Activated T-cell treated with anti-CD3 and anti-CD28 coated beads, Interleukin-2, amount 50 U/mL, for 48 hours (primary cell): ENCODE results near the gene NKD2.

ENCODE experiments used
- DNase-seq, 2 experiments: peaks; one replicate each; pipeline ENCODE4 v3.0.0-alpha.2; 2020

The NKD2 gene

GRCh38 chr5:1047332-1047965 lies 38.8 kb downstream of the NKD2 start:
- no peak for DNase-seq

DNA sequence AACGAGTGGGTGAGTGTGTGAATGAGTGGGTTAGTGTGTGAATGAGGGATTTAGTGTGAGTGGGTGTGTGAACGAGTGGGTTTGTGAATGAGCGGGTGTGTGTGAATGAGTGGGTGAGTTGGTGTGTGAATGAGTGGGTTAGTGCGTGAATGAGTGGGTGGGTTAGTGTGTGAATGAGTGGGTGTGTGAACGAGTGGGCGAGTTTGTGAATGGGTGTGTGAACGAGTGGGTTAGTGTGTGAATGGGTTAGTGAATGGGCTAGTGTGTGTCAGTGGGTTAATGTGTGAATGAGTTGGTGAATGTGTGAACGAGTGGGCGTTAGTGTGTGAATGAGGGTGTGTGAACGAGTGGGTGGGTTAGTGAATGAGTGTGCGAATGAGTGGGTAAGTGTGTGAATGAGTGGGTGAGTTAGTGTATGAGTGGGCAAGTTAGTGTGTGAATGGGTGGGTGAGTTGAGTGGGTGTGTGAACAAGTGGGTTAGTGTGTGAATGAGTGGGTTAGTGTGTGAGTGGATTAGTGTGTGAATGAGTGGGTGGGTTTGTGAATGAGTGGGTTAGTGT lies 39.6 kb downstream of the NKD2 start:
- no peak for DNase-seq

DNA sequence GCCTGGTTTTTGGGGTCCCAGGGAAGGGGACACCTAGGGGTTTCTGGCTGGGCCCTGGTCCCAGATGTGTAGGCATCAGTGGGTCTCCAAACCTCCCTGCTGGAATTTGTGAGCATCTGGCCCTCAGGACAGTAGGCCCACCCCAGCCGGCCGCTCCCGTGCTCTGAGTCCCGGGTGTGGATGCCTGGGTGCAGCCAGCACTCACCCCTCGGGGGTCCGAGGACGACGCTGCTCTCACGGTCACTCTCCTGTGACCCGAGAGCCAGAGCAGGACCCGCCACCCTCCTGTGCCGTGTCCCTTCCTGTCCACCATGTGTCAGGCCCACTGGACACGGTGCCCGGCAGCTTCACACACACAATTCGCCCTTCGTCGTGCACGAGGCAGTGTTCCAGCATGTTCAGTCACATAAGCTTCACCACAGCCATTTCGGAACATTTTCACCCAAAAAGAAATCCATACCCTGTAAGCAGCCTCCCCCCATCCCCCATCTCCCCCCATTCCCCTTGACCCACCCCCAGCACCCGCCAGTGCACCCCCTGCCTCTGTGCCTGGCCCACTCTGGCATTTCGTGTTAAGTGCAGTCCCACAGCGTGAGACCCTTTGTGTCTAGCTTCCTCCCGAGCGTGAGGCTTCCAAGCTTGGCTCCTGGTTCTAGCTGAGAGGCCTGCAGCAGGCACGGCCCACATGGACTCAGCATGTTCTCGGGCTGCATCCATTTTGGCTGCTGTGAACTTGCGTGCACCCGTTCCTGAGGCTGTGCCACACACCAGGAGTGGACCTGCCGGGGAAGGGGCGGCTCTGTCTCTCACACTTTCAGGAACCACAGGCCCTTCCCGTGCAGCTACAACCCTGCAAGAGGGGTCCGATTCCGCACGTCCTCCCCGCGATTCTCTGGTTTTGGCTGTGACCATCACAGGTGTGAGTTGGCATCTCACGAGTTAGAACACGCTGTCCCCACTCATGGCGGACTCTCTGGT lies 40.5 kb downstream of the NKD2 start:
- DNase-seq: no peak

- DNase-seq: no peak
Observed at GRCh38 chr5:1050423-1051365, 42.1 kb downstream of the NKD2 start.

- no peak for DNase-seq
Observed at GRCh38 chr5:1051366-1051720, 42.7 kb downstream of the NKD2 start.

DNA sequence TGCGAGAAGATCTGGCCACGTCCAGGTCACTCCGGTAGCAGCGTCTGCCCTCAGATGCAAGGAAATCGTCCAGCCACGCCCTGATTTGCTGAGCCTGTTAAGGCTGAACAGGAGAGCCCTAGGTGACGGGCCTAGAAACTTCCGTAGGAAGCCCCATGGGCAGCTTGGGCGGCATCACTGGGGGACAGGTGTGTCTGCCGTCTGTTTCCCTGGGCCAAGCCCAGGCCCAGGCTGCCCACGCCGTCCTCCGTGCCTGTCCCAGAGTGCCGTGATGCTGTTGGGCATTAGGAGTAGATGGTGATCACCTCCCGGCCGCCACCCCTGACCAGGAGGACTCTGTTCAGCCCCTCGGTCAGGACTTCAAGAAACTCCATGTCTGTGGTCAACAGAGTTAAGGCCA lies 43.5 kb downstream of the NKD2 start:
- DNase-seq: no peak

DNA sequence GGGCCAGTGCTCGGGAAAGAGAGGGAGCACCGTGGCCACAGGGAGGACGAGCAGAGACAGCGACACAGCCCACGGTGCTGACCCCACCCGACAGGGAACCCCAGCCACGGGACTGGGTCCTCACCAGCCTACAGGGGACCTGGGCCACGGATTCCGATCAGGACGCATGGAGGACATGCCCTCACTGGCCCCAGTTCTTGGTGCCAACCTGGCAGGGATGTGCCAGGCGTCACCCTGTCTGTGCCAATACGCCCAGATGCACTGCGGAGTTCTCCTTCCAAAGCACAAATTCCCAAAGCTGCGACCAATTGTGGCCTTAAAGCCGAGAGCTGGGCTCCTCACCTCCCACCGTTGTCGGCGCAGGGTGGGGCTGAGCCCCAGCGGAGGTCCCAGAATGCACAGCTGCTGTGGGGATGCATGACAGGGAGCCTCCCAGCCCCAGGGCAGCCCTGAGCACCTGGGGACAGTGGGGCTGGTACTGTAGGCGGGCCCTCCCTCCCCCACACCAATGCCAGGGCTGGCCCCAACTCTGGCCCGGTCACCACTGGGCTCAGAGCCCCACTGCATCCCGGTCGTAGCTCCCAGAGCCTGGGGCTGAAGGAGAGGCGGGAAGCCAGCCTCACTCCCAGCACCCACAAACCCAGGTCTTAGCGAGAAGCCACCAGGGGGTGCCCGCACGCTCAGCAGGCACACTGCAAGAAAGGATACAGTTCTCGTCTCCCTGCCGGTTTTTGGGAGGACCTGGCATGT lies 44.2 kb downstream of the NKD2 start:
- DNase-seq: no peak

DNA sequence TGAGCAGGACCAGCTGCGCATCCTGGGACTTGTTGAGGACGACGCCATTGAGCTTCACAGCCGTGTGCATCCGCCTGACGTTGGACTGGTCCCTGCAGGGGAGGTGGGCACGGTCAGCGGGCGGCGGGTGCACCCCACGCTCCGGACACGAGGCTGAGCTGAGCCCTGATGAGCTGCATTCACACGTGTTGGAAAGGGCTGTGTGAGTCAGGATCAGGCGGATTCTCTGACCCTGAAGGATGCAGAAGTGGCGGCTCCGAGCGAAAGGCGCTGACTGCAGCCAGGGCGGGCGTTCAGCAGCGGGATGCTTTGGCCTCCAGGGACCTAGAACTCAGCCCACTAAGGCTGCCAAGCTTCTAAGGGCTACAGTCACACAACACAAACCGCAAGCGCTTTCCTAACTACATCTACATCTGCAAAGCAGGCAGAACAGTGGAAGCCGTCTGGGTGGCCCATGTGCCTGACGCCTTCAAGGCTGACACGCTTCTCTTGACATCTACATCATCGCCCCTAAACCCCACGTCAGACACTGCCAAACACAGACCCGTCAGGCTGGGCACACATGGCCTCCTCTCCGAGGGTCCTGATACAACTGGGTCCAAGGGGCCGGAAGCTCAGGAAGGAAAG lies 44.9 kb downstream of the NKD2 start:
- no peak for DNase-seq

DNA sequence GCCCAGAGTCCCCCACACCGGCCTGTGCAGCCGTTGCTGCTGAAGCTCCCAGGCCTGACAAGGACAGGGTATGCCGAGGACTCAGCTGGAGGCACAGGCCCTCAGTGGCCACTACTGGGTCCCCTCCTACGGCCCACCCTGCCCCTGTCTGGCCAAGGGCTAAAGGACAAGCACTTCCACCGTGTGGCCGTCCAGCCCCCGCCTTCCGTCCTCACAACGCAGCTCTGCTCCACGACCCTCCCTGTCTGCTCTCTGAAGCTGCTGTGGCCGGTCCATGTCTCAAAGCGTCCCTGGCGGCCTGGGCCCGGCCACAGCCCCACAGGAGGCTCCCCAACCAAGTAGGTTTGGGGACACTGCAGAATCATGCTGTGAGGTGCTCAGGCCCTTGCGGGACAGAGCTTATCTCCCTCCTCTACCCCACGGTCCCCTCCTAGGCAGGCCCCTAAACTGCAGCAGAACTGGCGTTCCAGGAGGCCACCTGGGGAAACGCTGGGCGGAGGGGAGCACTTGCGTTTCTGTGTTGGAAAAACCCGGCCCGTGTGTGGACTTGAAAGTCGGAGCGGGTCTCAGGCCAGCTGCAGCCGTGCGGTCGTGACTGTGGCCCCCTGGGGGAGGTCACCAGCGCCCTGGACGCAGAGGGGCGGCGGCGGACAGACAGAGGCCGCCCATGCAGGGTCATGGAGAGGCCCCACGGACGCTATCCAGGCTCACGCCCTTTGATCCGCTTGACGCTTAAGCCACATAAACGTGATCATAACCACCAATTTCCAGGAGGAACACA lies 45.6 kb downstream of the NKD2 start:
- no peak for DNase-seq

DNA sequence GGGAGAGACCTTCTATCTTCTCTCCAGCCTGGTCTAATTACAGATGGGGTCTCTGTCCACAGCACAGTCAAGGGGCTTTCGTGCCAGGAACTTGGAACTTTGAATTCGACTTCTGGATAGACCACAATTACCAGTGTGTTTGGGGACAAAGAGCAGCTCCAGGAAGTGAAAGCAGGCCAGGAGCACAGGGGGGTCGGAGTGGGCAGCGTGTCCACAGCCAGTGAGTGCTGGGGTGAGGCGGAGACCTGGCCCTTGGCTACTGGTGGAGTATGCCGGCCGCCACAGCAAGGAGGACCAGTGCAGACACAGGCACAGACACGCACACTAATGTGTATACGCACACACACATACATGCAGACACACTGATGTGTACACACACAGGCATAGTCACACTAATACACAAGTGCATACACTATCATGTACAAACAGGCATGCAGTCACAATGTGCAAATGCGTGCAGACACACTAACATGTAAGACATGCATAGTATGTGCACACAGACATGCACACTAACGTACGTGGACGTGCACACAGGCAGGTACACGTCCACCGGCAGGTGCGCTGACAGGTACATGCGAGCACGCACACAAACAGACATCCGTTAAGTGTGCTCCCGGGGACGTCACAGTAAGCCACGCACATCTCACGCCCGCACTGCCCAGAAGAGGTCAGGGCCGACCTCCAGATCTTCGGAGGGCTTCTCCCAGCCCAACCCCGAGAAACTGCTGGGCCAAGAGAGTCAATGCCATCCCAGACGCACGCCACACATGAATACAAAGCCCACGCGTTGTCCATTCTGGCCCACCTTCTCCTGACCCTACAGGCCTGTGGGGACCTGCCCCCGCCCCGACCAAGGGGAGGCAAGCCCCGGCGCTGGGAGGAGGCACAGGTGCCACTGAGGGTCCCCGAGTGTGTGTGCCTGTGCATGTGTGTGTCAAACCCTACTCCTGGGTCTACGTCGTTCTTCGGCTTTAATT lies 46.5 kb downstream of the NKD2 start:
- DNase-seq: no peak

GRCh38 chr5:1055896-1056610 lies 47.5 kb downstream of the NKD2 start:
- DNase-seq: no peak

DNA sequence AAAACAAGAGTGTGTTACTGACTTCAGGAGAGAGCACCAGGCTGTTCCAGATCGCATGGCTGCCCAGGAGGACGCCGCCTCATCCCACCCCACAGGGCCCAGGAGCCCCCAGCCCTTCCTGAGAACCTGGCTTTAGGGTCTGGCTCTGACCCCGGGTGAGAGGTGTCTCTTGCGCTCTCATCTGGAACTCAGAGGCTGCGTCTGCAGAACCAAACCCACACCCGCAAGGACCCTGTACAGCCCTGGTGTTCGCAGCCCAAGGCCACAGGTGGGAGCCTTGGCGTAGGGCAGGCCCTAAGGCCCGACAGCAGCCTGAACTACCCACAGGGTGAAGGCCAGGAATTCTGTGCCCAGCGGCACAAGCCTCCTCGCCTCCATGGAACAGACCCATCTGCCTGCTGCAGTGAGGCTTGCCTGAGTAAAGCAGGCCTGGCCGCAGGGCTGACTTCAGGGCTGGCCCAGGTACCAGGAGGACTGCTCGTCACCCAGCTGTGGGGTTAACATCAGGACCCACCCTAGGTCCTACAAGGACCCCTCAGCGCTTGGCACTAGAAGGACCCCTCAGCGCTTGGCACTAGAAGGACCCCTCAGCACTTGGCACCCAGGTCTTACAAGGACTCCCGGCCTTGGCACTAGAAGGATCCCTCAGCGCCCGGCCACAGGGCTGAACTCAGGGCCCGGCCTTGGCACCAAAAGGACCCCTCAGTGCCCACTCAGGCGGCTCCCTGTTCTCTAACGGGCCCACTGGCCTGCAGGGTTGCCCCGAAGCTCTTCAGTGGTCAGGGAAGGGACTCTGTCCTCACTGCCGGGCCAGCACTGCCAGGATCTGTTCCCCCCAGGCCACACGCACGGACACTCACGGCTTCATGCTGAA lies 48.2 kb downstream of the NKD2 start:
- no peak for DNase-seq

- no peak for DNase-seq
Observed at GRCh38 chr5:1057485-1058082, 49.0 kb downstream of the NKD2 start.

- DNase-seq: no peak
Observed at GRCh38 chr5:1058083-1058945, 49.7 kb downstream of the NKD2 start.

DNA sequence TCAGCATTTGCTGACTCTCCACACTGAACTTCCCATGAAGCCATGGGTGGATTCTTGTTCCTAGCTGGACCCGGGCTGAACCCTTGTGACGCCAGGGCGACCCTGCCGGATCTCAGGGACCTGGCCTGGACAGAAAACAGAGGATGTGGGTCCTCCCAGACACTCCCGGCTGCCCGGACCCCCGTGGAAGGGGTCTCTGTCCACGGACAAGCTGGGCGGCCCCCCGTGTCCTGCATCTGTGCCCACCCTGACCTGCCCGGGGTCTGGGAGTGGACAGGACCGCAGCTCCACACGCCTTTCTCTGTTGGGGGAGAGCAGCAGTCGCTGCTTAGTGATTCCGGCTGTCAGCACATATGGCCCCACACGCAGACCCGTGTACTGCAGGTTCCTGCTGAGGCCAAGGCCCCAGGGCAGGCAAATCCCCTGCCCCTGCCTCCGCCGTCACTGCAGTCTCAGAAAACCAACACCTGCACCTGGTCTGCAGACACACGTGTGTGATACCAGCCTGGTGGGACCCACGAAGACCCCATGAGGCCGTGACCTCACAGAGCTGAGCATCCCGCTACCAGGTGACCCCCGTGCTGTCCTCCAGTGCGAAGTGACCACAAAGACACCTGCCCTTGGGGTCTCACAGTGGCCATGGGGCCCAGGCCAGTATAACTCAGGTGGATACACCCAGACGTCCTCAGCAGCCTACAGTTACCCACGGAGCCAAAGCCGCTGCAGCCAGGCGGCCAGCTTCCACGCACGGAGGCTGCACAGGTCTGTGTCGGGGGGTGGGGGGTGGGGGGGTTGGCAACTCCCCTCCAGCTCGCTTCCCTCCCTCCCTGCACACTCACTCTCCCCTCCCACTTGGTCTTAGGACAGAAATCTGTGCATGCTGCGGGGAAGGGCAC lies 50.6 kb downstream of the NKD2 start:
- DNase-seq: no peak
